IMR-90 (cell line): ENCODE results near the gene MRPL45. TPM values are rescaled to one million over a fixed set of nuclear protein-coding genes. Genes with fewer than 3 reads are reported as not detected.
A peak's percentile ranks its signal among the peaks of the same experiment; 100 is the strongest.
"Not testable (repeated sequence)": the region's sequence is repeated elsewhere in the genome, so short reads cannot be mapped to it uniquely, and the experiment has no call there.

Experiments used
- ATAC-seq: fragments of 200-7000 bp; cut with Tn5 transposase; 2 replicates; pipeline ENCODE4 v1.9.1; 2020; ENCODE audit warnings: low read depth, mild to moderate bottlenecking, moderate library complexity
- BruUV-seq: library from RNA; stranded (reverse); fragments of 400-500 nt; replicated peaks from 2 replicates; lab custom pipeline; 2021; lab: Mats Ljungman, UMichigan
- CTCF ChIA-PET: fragments of 300-600 bp; formaldehyde crosslinking; extraction: SDS; loops from one replicate; lab custom pipeline; 2021; ENCODE audit warnings: antibody characterized with exemption; lab: Yijun Ruan, JAX
- POLR2A ChIA-PET: fragments of 300-600 bp; sonication (Branson Sonifier 250); formaldehyde crosslinking; loops from one replicate; lab custom pipeline; 2022; ENCODE audit warnings: antibody characterized with exemption; ENCODE audit not compliant: unreplicated experiment; lab: Charles Lee
- DNase-seq: peaks from one replicate; pipeline ENCODE4 v3.0.0; 2013
- H2AFZ ChIP-seq: replicated peaks from 2 replicates; pipeline ENCODE3; 2013; ENCODE audit warnings: low read length, mild to moderate bottlenecking; ENCODE audit not compliant: poor library complexity
- H2AK5ac ChIP-seq: 2 replicates; pipeline ENCODE4 v1.6.1; 2013; ENCODE audit warnings: low read depth, low read length, inconsistent platforms
- H2AK9ac ChIP-seq: replicated peaks from 2 replicates; pipeline ENCODE3; 2013; ENCODE audit warnings: mild to moderate bottlenecking, low read depth, low read length, moderate library complexity; ENCODE audit not compliant: poor library complexity
- H2BK120ac ChIP-seq: 2 replicates; pipeline ENCODE4 v1.6.1; 2013; ENCODE audit warnings: low read depth, low read length, inconsistent platforms
- H2BK15ac ChIP-seq: 3 replicates; pipeline ENCODE4 v1.6.1; 2013; ENCODE audit warnings: low read depth, low read length, inconsistent platforms
- H2BK20ac ChIP-seq: 2 replicates; pipeline ENCODE4 v1.6.1; 2013; ENCODE audit warnings: low read depth, mild to moderate bottlenecking, inconsistent platforms, low read length, moderate library complexity
- H2BK5ac ChIP-seq: 2 replicates; pipeline ENCODE4 v1.6.1; 2013; ENCODE audit warnings: mild to moderate bottlenecking, low read depth, low read length, inconsistent platforms; ENCODE audit not compliant: poor library complexity, severe bottlenecking
- H3K14ac ChIP-seq: replicated peaks from 2 replicates; pipeline ENCODE4 v1.6.1; 2013; ENCODE audit warnings: low read depth, low read length, inconsistent platforms
- H3K18ac ChIP-seq: 2 replicates; pipeline ENCODE4 v1.6.1; 2013; ENCODE audit warnings: low read depth, low read length, control low read depth
- H3K23ac ChIP-seq: 2 replicates; pipeline ENCODE4 v1.6.1; 2013; ENCODE audit warnings: low read depth, low read length, inconsistent platforms
- H3K27ac ChIP-seq: 2 replicates; pipeline ENCODE4 v1.5.1; 2013; ENCODE audit warnings: mild to moderate bottlenecking, control low read depth, low read length; ENCODE audit not compliant: insufficient read depth
- H3K27me3 ChIP-seq: 2 replicates; pipeline ENCODE4 v1.6.1; 2013; ENCODE audit warnings: low read length; ENCODE audit not compliant: control insufficient read depth, insufficient read depth
- H3K36me3 ChIP-seq: 2 replicates; pipeline ENCODE4 v1.6.1; 2013; ENCODE audit warnings: low read length, mixed read lengths; ENCODE audit not compliant: control insufficient read depth, insufficient read depth
- H3K4ac ChIP-seq: 2 replicates; pipeline ENCODE4 v1.6.1; 2013; ENCODE audit warnings: low read depth, low read length, inconsistent platforms
- H3K4me1 ChIP-seq: 2 replicates; pipeline ENCODE4 v1.6.1; 2013; ENCODE audit warnings: low read length, mixed read lengths; ENCODE audit not compliant: control insufficient read depth, insufficient read depth
- H3K4me2 ChIP-seq: 2 replicates; pipeline ENCODE4 v1.6.1; 2013; ENCODE audit warnings: low read depth, mild to moderate bottlenecking, control low read depth, low read length, moderate library complexity
- H3K4me3 ChIP-seq: 2 replicates; pipeline ENCODE4 v1.5.1; 2013; ENCODE audit warnings: low read depth, mild to moderate bottlenecking, control low read depth, low read length, moderate library complexity; ENCODE audit not compliant: insufficient read depth
- H3K56ac ChIP-seq: 2 replicates; pipeline ENCODE4 v1.6.1; 2013; ENCODE audit warnings: low read length, inconsistent platforms; ENCODE audit not compliant: insufficient read depth; ENCODE audit errors: extremely low read depth
- H3K79me1 ChIP-seq, 2 experiments: 2 replicates each; pipeline ENCODE4 v1.6.1; 2013; ENCODE audit warnings: low read length in 2 of 2, inconsistent platforms in 1 of 2, low read depth in 1 of 2
- H3K9ac ChIP-seq: 2 replicates; pipeline ENCODE4 v1.6.1; 2013; ENCODE audit warnings: low read depth, low read length, control low read depth
- H3K9me1 ChIP-seq: 2 replicates; pipeline ENCODE4 v1.6.1; 2013; ENCODE audit warnings: low read length, inconsistent platforms; ENCODE audit not compliant: insufficient read depth
- H3K9me3 ChIP-seq: 2 replicates; pipeline ENCODE4 v1.6.1; 2013; ENCODE audit warnings: low read length; ENCODE audit not compliant: control insufficient read depth, insufficient read depth
- H4K20me1 ChIP-seq: 2 replicates; pipeline ENCODE4 v1.6.1; 2013; ENCODE audit warnings: low read length, inconsistent platforms; ENCODE audit not compliant: insufficient read depth
- H4K5ac ChIP-seq: 2 replicates; pipeline ENCODE4 v1.6.1; 2013; ENCODE audit warnings: mild to moderate bottlenecking, low read depth, low read length, control low read depth
- H4K8ac ChIP-seq, 2 experiments: 2 replicates each; pipeline ENCODE4 v1.6.1; 2013; ENCODE audit warnings: low read depth in 2 of 2, low read length in 2 of 2, control low read depth in 1 of 2, inconsistent platforms in 1 of 2
- H4K91ac ChIP-seq: 2 replicates; pipeline ENCODE4 v1.6.1; 2013; ENCODE audit warnings: low read depth, low read length, inconsistent platforms; ENCODE audit not compliant: insufficient read depth
- MAFK ChIP-seq: IDR thresholded peaks from 2 replicates; pipeline ENCODE4 v1.6.1; 2012; ENCODE audit warnings: low read depth, low read length, improper control_type of control experiment
- dilution Hi-C: fragments of 300-500 bp; cut with HindIII; formaldehyde crosslinking; loops from one replicate; pipeline ENCODE4 v1.14.3; 2018; ENCODE audit warnings: low sequenced_read_pairs; ENCODE audit not compliant: unreplicated experiment
- in situ Hi-C: fragments of 300-500 bp; cut with MboI; formaldehyde crosslinking; loops from 3 replicates; pipeline ENCODE4 v1.14.3; 2019; ENCODE audit warnings: low sequenced_read_pairs, inconsistent platforms, mixed read lengths
- intact Hi-C: fragments of 100-400 bp; cut with micrococcal nuclease; formaldehyde crosslinking; loops from 2 replicates; pipeline ENCODE4 v1.10.0; 2022
- polyA plus RNA-seq, 3 experiments: library from polyadenylated mRNA; depleted of rRNA; stranded (reverse); fragments of >200 nt; gene quantifications; 2 replicates each; pipeline ENCODE4 v1.2.3, GENCODE V29; 2012; ENCODE audit warnings: low replicate concordance in 1 of 3
- total RNA-seq: library from RNA; depleted of rRNA; stranded (reverse); fragments of >200 nt; gene quantifications from 2 replicates; pipeline ENCODE4 v1.2.3, GENCODE V29; 2012

Gene MRPL45
- total and polyA plus RNA-seq, 2 of the 4 experiments (the other 2 are of a cell fraction) = 39.6 to 46.8 TPM

DNA sequence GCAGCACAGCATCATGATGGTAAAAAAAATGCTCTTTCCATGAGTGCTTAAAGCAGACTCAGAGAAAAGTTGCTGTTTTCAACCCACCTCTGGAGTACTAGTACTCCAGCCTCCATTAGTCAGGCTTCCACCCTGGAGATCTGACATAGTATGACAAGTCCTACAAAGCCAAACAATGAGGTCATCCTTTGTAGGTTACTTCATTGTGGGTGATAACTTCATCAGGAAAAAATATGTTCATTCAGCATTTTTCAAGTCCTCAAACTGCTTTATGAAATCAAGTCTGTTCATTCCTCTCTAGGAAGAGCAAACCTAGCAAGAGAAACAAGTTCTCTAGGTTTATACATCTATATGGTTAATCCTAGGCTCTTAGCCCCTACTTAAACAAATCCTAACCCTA lies 27.4 kb upstream of the MRPL45 start:
- H3K23ac ChIP-seq, H4K20me1 ChIP-seq, H3K9ac ChIP-seq, H3K79me1 ChIP-seq, H3K4me2 ChIP-seq, H4K8ac ChIP-seq, H2AK9ac ChIP-seq, dilution Hi-C loops, H4K5ac ChIP-seq, H3K27me3 ChIP-seq, H2AK5ac ChIP-seq, BruUV-seq, H3K4me3 ChIP-seq, H3K4ac ChIP-seq, H2BK120ac ChIP-seq, H3K56ac ChIP-seq, in situ Hi-C loops, H4K91ac ChIP-seq, H3K36me3 ChIP-seq, H3K9me3 ChIP-seq, POLR2A ChIA-PET, H3K9me1 ChIP-seq, intact Hi-C loops, H2BK15ac ChIP-seq, H3K27ac ChIP-seq, H2BK20ac ChIP-seq, H2BK5ac ChIP-seq, H3K14ac ChIP-seq, H3K18ac ChIP-seq, H3K4me1 ChIP-seq, H2AFZ ChIP-seq, CTCF ChIA-PET: not testable (repeated sequence)
- TF ChIP-seq MAFK = peak; percentile 62
- DNase-seq = peak; percentile 49
- peak; percentile 92 for ATAC-seq

DNA sequence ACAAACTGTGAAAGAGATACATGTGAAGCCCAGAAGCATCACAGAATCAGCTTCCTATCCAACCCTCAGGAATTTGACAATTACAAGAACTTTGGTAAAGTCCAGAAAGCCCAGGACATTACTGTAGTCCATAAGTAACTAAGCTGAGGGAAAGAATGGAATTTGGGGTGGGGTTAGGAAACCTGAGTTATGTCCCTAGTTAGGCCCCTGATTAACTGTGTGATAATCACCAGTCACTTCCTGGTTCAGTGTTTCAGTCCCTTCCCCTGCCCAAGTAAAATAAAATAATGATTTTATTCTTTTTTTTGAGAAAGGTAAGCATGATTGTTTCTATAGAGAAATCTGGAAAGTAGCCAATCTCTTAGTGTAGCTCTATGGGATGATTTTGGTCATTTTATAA lies 11.0 kb upstream of the MRPL45 start:
- H3K9me1 ChIP-seq, H3K27me3 ChIP-seq, dilution Hi-C loops, H3K18ac ChIP-seq, H3K4me1 ChIP-seq, H3K23ac ChIP-seq, POLR2A ChIA-PET, H2BK120ac ChIP-seq, DNase-seq, H2BK5ac ChIP-seq, H2BK20ac ChIP-seq, intact Hi-C loops, H4K8ac ChIP-seq, H2AK9ac ChIP-seq, H3K79me1 ChIP-seq, H3K27ac ChIP-seq, H4K5ac ChIP-seq, H4K20me1 ChIP-seq, H2BK15ac ChIP-seq, H2AFZ ChIP-seq, H3K4me2 ChIP-seq, H2AK5ac ChIP-seq, H3K4ac ChIP-seq, H3K14ac ChIP-seq, H3K9ac ChIP-seq, H3K4me3 ChIP-seq, CTCF ChIA-PET, BruUV-seq, H4K91ac ChIP-seq, H3K56ac ChIP-seq, H3K9me3 ChIP-seq, H3K36me3 ChIP-seq: not testable (repeated sequence)
- in situ Hi-C loops = loop anchor here (25.0 kb wide), 1 partner anchor 649 kb away; the partner anchor contains the start of gene DDX52
- peak; percentile 10; the same call in 1 of the 2 replicates for ATAC-seq
